ENCODE data around the gene GPR161.

DNA sequence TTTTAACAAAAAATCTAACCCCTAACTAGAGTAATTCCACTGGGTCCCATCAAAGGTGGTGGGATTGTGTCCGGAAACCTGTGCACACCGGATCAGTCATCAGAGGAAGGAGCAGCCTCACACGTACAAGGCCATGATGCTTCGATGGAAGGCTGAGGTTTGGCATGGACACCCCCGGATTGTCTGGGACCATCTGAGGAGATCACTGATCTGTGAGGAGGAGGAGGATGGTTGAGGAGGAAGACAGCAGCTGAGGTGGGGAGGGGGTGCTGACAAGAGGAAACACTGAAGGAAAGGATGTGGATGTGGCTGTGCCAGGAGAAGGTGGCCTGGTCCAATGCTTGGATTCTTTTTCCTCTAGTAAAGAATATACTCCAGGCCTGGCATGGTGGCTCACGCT is 41.3 kb downstream of the GPR161 start:
- TF ChIP-seq, protein P1, sequence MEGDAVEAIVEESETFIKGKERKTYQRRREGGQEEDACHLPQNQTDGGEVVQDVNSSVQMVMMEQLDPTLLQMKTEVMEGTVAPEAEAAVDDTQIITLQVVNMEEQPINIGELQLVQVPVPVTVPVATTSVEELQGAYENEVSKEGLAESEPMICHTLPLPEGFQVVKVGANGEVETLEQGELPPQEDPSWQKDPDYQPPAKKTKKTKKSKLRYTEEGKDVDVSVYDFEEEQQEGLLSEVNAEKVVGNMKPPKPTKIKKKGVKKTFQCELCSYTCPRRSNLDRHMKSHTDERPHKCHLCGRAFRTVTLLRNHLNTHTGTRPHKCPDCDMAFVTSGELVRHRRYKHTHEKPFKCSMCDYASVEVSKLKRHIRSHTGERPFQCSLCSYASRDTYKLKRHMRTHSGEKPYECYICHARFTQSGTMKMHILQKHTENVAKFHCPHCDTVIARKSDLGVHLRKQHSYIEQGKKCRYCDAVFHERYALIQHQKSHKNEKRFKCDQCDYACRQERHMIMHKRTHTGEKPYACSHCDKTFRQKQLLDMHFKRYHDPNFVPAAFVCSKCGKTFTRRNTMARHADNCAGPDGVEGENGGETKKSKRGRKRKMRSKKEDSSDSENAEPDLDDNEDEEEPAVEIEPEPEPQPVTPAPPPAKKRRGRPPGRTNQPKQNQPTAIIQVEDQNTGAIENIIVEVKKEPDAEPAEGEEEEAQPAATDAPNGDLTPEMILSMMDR (conservative IDR thresholded peaks at IDR 0.05; ENCODE audit: low read length), result no peak
- TF ChIP-seq EZH2phosphoT487 (IDR thresholded peaks at IDR 0.05; ENCODE audit: borderline replicate concordance), result no peak
